ENCODE results near the gene AP3B1.
"Not testable (repeated sequence)": the region's sequence is repeated elsewhere in the genome, so short reads cannot be mapped to it uniquely, and the experiment has no call there.

DNA sequence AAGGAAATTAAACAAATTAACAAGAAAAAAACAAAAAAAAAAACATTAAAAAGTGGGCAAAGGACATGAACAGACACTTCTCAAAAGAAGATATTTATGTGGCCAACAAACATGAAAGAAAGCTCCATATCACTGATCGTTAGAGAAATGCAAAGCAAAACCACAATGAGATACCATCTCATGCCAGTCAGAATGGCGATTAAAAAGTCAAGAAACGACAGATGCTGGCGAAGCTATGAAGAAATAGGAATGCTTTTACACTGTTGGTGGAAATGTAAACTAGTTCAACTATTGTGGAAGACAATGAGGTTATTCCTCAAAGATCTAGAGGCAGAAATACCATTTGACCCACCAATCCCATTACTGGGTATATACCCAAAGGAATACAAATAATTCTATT lies 223.8 kb downstream of the AP3B1 start:
- TF ChIP-seq, protein P1, sequence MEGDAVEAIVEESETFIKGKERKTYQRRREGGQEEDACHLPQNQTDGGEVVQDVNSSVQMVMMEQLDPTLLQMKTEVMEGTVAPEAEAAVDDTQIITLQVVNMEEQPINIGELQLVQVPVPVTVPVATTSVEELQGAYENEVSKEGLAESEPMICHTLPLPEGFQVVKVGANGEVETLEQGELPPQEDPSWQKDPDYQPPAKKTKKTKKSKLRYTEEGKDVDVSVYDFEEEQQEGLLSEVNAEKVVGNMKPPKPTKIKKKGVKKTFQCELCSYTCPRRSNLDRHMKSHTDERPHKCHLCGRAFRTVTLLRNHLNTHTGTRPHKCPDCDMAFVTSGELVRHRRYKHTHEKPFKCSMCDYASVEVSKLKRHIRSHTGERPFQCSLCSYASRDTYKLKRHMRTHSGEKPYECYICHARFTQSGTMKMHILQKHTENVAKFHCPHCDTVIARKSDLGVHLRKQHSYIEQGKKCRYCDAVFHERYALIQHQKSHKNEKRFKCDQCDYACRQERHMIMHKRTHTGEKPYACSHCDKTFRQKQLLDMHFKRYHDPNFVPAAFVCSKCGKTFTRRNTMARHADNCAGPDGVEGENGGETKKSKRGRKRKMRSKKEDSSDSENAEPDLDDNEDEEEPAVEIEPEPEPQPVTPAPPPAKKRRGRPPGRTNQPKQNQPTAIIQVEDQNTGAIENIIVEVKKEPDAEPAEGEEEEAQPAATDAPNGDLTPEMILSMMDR (conservative IDR thresholded peaks at IDR 0.05; ENCODE audit: low read depth, low read length) = not testable (repeated sequence)
- not testable (repeated sequence) for TF ChIP-seq EZH2 (IDR thresholded peaks at IDR 0.05; ENCODE audit: borderline replicate concordance, low read depth, low read length, poor library complexity, severe bottlenecking)
